ENCODE data around the gene GGA2. TPM values are rescaled to one million over a fixed set of nuclear protein-coding genes. Genes with fewer than 3 reads are reported as not detected.

GGA2 gene
- total RNA-seq, 1 donor from 2014 or later, result 161 TPM

DNA sequence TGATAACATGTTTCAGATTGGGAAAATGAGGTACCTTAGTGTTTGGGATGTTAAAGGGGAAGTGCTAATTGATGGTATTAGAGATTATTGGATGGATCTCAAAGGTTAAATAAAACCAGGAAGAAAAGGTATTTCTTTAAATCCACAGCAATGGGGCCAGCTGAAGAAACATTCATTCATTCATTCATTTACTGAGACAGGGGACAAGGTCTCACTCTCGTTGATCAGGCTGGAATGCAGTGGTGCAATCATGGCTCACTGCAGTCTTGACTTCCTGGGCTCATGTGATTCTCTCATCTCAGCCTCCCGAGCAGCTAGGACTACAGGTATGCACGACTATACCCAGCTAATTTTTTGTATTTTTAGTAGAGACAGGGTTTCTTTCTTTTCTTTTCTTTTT, 27.1 kb upstream of the GGA2 start:
- H3K4me1 ChIP-seq, result no peaks in the 10 kb centered on the region
- H3K27ac ChIP-seq, result no peak overlapping the region
- intact Hi-C loops (cut with DNase I), result no loop called here
- H3K27me3 ChIP-seq, result no peaks in the 10 kb centered on the region
- TF ChIP-seq, protein P1, sequence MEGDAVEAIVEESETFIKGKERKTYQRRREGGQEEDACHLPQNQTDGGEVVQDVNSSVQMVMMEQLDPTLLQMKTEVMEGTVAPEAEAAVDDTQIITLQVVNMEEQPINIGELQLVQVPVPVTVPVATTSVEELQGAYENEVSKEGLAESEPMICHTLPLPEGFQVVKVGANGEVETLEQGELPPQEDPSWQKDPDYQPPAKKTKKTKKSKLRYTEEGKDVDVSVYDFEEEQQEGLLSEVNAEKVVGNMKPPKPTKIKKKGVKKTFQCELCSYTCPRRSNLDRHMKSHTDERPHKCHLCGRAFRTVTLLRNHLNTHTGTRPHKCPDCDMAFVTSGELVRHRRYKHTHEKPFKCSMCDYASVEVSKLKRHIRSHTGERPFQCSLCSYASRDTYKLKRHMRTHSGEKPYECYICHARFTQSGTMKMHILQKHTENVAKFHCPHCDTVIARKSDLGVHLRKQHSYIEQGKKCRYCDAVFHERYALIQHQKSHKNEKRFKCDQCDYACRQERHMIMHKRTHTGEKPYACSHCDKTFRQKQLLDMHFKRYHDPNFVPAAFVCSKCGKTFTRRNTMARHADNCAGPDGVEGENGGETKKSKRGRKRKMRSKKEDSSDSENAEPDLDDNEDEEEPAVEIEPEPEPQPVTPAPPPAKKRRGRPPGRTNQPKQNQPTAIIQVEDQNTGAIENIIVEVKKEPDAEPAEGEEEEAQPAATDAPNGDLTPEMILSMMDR (IDR thresholded peaks at IDR 0.05), result no peak
- H3K36me3 ChIP-seq, result peaks cover 73% of the 10 kb centered on the region
- ATAC-seq (no peak), DNase-seq (no peak)
- no peaks in the 10 kb centered on the region for H3K9me3 ChIP-seq
- H3K4me3 ChIP-seq, result no peak overlapping the region

DNA sequence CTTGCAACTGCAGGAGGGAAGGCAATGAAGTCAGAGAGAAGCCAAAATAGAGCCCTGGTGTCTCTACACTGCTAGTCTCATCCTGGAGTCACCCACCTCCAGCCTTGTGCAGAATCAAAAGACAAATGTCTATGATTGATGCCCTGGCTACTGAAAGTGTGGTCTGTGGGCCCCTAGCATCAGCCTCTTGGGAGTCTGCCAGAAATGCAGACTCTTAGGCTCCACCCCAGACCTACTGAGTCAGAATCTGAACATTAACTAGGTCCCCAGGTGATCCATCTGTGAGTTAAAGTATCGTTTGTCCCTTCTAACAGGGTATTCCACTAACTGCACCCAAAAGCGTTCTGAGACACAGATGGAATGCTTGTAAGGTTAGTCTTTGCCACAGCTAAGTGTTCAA, 25.6 kb upstream of the GGA2 start:
- Histone ChIP-seq H3K27ac (no peak overlapping the region), H3K4me3 (no peak overlapping the region), H3K9me3 (no peaks in the 10 kb centered on the region), H3K4me1 (no peaks in the 10 kb centered on the region), H3K36me3 (peaks cover 75% of the 10 kb centered on the region), H3K27me3 (no peaks in the 10 kb centered on the region)
- DNase-seq (no peak), ATAC-seq (no peak)
- intact Hi-C loops (cut with DNase I), result no loop called here
- TF ChIP-seq, protein P1 (IDR thresholded peaks at IDR 0.05), result no peak

DNA sequence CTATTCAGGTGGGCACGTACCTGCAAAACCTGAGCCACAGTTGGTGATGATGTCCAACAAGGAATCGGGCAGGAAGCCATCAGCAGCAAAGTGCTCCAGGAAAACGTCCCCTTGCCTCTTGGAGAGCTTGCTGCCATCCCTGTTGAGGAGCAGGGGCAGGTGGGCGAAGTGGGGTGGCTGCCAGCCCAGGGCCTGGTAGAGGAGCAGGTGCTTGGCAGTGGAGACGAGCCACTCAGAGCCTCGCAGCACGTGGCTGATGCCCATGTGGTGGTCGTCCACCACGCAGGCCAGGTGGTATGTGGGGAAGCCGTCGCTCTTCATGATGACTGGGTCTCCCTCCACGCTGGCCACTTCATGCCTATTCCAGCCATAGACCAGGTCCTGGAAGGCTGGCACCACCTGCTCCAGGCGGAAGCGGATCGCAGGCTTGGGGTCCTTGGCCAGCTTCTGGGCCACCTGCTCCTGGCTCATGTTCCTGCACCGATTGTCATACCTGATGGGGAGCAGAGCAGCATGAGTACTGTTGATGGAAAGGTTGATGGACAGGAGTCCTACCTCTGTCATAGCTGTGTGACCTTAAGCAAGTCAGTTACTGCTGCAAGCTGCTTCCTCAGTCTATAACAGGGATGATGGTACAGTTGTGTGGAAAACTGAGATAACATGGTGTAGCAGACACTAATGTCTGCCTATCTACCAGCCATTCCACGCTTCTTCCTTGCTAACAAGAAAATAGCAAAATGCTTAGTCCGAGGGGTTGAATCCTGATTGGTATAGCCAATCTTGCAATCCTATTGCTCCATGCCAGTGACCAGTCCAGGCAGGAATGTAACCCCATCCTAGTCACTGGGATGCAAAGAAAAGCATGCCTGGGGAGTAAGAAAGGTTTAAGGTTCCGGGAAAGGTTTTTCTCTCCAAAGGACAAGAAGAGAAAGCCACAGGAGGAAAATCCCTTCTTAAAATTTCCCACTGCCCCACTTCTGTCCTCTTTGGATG, 24.9 kb upstream of the GGA2 start:
- TF ChIP-seq, protein P1 (IDR thresholded peaks at IDR 0.05), result no peak
- intact Hi-C loops (cut with DNase I), result no loop called here
- ATAC-seq, result peak; percentile 27
- no peak overlapping the region for H3K27ac ChIP-seq
- no peaks in the 10 kb centered on the region for H3K27me3 ChIP-seq
- no peak overlapping the region for H3K4me3 ChIP-seq
- DNase-seq, result no peak
- H3K9me3 ChIP-seq, result no peaks in the 10 kb centered on the region
- H3K4me1 ChIP-seq, result no peaks in the 10 kb centered on the region
- peaks cover 68% of the 10 kb centered on the region for H3K36me3 ChIP-seq

DNA sequence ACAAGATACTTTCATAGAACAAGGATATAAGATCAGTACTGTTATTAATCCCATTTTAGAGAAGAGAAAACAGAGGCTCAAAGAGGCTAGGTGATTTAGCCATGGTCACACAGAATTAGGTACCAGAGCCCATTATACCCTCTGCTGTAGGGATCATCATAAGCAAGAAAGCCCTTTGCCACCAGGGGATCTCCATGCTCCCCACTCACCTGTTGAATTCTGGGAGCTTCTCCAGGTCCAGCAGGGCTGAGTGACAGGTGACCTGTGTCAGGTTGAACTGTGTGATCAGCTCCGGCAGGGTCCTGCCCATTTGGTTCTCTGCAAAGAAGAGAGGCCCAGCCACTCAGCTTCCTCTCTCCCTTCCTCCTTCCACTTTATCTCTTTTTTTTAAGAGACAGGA, 22.2 kb upstream of the GGA2 start:
- H3K4me1 ChIP-seq, result no peaks in the 10 kb centered on the region
- H3K9me3 ChIP-seq, result no peaks in the 10 kb centered on the region
- DNase-seq, result no peak
- intact Hi-C loops (cut with DNase I), result no loop called here
- H3K27ac ChIP-seq, result no peak overlapping the region
- peaks cover 71% of the 10 kb centered on the region for H3K36me3 ChIP-seq
- no peak for ATAC-seq
- no peaks in the 10 kb centered on the region for H3K27me3 ChIP-seq
- TF ChIP-seq, protein P1 (IDR thresholded peaks at IDR 0.05), result no peak
- no peak overlapping the region for H3K4me3 ChIP-seq

DNA sequence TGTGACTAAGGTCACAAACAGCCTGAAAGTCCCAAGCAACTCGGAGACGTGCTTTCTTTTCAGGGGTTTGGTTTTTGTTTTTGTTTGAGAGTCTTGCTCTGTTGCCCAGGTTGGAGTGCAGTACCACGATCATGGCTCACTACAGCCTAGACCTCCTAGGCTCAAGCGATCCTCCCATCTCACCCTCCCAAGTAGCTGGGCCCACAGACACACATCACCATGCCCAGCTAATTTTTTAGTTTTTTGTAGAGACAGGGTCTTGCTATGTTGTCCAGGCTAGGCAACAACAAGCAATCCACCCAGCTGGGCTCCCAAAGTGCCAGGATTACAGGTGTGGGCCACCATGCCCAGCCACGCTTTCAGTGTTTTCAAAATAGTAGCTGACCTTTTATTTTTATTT, 19.8 kb upstream of the GGA2 start:
- no peak overlapping the region for H3K27ac ChIP-seq
- intact Hi-C loops (cut with DNase I), result no loop called here
- peaks cover 63% of the 10 kb centered on the region for H3K36me3 ChIP-seq
- no peaks in the 10 kb centered on the region for H3K27me3 ChIP-seq
- no peak for ATAC-seq
- no peaks in the 10 kb centered on the region for H3K4me1 ChIP-seq
- TF ChIP-seq, protein P1 (IDR thresholded peaks at IDR 0.05), result no peak
- H3K9me3 ChIP-seq, result no peaks in the 10 kb centered on the region
- no peak overlapping the region for H3K4me3 ChIP-seq
- no peak for DNase-seq
